GM19035 (cell line): ENCODE data around the gene ZBTB20.

Source experiments
- ATAC-seq: cut with Tn5 transposase; IDR thresholded peaks from one replicate; pipeline ENCODE4 v1.9.1; 2021; ENCODE audit not compliant: unreplicated experiment

The ZBTB20 gene

DNA sequence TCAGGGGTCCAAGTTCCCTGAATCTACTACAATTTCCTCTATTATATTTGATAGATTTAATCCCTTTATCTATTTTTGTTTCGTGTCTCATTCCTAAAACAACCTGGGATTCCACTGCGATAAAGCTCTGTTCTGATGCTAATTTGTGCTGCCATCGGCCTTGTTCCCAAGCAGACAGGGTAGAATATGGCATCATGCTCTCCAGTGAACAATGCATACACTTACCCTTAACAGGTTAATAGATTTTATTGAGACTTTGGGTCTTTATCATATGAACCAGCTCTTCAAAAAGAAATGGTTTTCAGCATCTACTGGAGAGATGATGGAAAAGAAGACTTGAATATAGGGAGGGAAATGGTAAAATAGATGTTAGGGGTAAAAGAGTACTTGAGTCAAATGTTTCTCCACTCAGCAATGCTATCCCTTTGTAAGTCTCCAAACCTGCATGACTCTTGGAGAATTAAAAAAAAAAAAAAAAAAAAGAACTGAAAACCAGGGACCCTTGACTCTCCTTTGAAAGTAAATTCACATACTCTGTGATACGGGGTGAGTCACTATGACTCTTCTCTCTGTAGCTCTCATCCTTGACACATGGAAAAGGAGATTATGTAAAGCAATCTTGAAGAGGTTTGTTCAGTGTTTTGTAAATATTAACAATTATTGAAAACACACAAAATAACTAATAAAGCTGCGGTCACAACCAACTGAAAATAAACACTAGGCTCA is 268.8 kb downstream of the ZBTB20 start:
- ATAC-seq = no peak

GRCh38 chr3:114877378-114878113 is 269.5 kb downstream of the ZBTB20 start:
- no peak for ATAC-seq

- no peak for ATAC-seq
Measured at GRCh38 chr3:114874522-114874971, 272.5 kb downstream of the ZBTB20 start.

GRCh38 chr3:114873591-114873990 is 273.5 kb downstream of the ZBTB20 start:
- no peak for ATAC-seq

DNA sequence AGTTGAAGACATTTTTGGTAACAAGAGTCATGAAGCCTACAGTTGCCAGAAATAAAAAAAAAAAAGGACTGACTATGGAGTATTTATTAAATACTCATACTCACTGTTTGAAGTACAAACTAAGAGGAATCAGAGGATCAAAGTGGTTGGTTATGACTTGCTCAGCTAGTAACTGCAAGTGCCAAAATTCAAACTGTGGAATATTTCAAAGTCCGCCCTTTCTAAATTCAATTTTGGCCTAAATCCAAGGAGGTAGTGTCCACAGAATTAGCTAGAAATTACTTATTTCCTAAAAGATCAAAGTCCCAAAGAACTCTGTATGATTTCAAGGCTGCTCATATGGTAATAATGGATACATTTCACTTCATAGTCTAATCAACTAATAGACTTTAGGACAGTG is 274.5 kb downstream of the ZBTB20 start:
- no peak for ATAC-seq

GRCh38 chr3:114872050-114872449 is 275.0 kb downstream of the ZBTB20 start:
- no peak for ATAC-seq

GRCh38 chr3:114867835-114868503 is 279.1 kb downstream of the ZBTB20 start:
- no peak for ATAC-seq

GRCh38 chr3:114867359-114867758 is 279.7 kb downstream of the ZBTB20 start:
- no peak for ATAC-seq

GRCh38 chr3:114866430-114866829 is 280.7 kb downstream of the ZBTB20 start:
- ATAC-seq = no peak

DNA sequence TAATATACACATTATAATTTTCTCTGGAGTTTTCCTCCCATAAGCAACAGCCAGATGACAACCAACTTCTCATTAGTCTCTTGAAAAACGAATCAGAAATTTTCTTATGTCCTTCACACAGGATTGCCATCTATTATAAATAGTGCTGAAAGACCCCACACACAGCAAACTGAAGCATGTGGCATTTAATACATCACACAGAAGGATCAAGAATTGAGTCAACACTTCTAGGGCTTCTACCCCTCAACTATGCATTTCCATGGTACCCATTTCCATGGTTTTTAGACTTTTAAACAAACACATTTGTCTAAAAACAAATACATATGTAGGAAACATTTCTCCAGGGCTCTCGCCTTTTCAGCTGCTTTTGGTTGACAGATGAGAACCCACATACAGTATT is 282.1 kb downstream of the ZBTB20 start:
- no peak for ATAC-seq

DNA sequence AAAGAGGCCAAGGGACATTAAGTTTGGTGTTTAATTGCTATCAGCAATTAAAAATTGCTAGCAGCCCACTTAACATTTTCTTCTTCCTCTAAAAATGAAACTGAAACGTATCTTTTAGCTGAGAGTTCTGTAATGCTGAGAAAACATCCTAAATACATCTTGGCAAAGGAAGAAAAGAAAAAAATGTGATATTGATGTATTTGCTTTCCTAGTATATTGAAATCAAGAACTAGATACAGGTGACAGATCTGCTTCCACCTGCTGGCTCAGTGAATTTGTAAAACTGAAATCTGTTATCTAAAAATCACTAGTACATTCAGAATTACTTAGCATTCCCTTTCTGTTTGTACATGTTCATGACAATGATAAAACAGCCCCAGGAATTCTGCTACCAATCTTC is 283.2 kb downstream of the ZBTB20 start:
- no peak for ATAC-seq

GRCh38 chr3:114861666-114862065 is 285.4 kb downstream of the ZBTB20 start:
- no peak for ATAC-seq

- ATAC-seq = no peak
Measured at GRCh38 chr3:114860531-114860930, 286.6 kb downstream of the ZBTB20 start.

GRCh38 chr3:114858329-114858728 is 288.8 kb downstream of the ZBTB20 start:
- no peak for ATAC-seq

GRCh38 chr3:114857299-114857701 is 289.8 kb downstream of the ZBTB20 start:
- no peak for ATAC-seq

GRCh38 chr3:114856835-114857234 is 290.3 kb downstream of the ZBTB20 start:
- ATAC-seq = no peak

GRCh38 chr3:114855839-114856238 is 291.2 kb downstream of the ZBTB20 start:
- ATAC-seq = no peak

- no peak for ATAC-seq
Measured at GRCh38 chr3:114852966-114853365, 294.1 kb downstream of the ZBTB20 start.

DNA sequence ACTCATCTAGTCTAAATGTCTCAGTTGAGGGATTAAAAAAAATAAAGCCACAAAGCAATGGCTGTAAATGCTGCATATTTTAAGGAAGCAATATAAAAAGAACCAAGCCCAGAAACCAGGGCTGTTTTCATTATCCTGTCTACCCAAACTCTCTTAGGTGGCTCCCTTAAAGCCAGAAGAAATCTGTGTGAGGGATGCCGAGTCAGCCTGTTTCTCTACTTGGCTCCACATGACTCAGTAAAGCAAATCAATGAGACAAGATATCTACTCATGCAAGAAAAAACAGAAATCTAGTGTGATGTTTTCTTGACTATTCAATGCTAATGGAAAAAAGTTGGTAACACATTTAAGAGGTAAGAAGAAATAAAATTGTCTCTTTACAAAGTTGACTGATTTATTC is 296.2 kb downstream of the ZBTB20 start:
- no peak for ATAC-seq

DNA sequence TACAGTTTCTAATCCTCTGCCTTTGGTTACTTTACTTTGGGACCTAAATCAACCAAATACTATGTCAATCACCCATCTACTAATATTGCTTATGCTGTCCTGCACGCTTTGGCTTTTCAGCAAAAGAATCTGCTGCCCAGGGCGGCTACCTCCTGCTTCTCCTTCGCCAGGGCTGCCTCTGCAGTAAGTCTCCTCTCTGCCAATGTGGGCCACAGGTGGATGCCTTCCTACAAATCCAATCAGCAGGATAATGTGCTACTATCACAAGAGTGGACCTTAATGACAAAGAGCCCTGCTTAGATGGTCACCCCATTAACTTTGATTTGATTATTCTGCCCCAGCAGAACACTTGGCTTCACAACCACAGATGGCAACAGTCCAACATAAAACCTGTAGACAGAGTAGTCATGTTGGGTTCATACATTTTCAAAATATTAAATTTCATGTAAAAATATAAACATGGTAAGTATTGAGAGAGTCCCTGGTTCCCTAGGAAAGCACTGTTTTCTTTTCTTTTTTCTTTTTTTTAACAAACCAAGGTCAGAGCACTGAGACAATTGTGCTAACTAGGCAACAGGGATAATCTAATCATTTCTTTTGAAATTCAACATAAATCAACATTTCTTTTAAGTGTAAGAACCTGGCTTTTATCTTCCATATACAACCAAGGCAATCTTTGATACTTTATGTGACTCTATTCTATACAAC is 298.3 kb downstream of the ZBTB20 start:
- no peak for ATAC-seq

DNA sequence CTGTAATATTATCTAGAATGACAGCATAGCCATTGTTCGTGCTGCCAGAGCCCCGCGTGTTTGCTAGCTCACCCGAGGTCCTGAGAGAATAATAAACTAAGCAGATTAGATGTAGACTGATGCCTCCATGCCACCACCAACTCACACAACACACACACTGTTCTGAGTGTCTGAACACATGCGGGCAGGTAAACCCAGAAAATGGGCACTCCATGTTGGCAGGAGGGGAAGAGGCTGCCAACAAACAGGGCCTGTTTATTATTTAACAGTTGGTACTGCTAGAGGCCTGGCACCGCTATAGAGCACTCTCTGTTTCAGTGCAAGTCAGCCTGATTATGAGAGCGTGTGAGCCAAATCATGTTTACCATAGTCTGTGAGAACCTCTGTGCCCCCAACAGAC is 299.0 kb downstream of the ZBTB20 start:
- no peak for ATAC-seq
